OCI-LY3 (cell line): ENCODE results near the gene ACAA2.

ENCODE experiments used
- CTCF ChIP-seq: fragments of 200-600, 300-600 bp; sonication (generic); IDR thresholded peaks from 2 replicates; pipeline ENCODE4 v1.5.1; 2014; ENCODE audit warnings: antibody characterized with exemption, low read length, low read depth
- EZH2phosphoT487 ChIP-seq: fragments of 200-600 bp; shearing (Covaris generic); IDR thresholded peaks from 2 replicates; pipeline ENCODE4 v1.6.1; 2018; ENCODE audit warnings: antibody characterized with exemption, mixed run types, low read depth

- TF ChIP-seq CTCF (no peak), EZH2phosphoT487 (no peak)
Measured at GRCh38 chr18:49853011-49853410, 39.7 kb upstream of the ACAA2 start.
